Measurements from ENCODE around the gene SHH. TPM values are rescaled to one million over a fixed set of nuclear protein-coding genes. Genes with fewer than 3 reads are reported as not detected.

Gene SHH
- polyA plus RNA-seq, 1 donor from 2014 or later = 1.5 TPM

DNA sequence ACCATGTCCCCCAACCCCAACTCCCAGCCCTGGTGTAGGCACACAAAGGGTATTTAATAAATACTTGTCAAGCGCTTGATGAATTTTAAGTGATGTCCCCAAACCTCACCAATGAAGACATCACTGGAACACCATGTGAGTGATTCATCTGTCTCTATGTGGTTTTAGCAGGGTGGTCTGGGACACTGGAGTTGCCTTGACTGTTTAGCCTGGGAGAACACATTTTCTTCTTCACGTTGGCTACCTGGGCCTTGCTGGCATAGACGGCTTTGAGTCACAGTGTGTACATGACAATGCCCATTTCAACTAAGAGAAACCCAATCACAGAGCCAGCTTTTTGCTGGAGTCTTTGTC is 24.8 kb upstream of the SHH start:
- Histone ChIP-seq H3K27ac (ENCODE audit: low read length) (no peak overlapping the region), H3K36me3 (ENCODE audit: insufficient read depth, low read length) (no peaks in the 10 kb centered on the region), H3K4me2 (ENCODE audit: low read length) (no peak overlapping the region), H3K4me3 (ENCODE audit: low read length) (no peak overlapping the region), H3K9ac (ENCODE audit: low read length) (no peak overlapping the region), H4K20me1 (ENCODE audit: insufficient read depth) (no peaks in the 10 kb centered on the region), H2AFZ (ENCODE audit: low read depth, low read length) (no peak overlapping the region), H3F3A (ENCODE audit: insufficient read depth, low read length, poor library complexity, severe bottlenecking) (no peaks in the 10 kb centered on the region), H3K9me2 (ENCODE audit: insufficient read depth, low read length) (no peaks in the 10 kb centered on the region), H3K9me3 (ENCODE audit: low read length) (no peaks in the 10 kb centered on the region), H3K79me2 (replicated peaks; ENCODE audit: insufficient read depth, low read length) (no peaks in the 10 kb centered on the region), H3K27me3 (ENCODE audit: insufficient read depth, low read depth, low read length) (no peaks in the 10 kb centered on the region)
- TF ChIP-seq RAD21 (conservative IDR thresholded peaks at IDR 0.05) = no peak

DNA sequence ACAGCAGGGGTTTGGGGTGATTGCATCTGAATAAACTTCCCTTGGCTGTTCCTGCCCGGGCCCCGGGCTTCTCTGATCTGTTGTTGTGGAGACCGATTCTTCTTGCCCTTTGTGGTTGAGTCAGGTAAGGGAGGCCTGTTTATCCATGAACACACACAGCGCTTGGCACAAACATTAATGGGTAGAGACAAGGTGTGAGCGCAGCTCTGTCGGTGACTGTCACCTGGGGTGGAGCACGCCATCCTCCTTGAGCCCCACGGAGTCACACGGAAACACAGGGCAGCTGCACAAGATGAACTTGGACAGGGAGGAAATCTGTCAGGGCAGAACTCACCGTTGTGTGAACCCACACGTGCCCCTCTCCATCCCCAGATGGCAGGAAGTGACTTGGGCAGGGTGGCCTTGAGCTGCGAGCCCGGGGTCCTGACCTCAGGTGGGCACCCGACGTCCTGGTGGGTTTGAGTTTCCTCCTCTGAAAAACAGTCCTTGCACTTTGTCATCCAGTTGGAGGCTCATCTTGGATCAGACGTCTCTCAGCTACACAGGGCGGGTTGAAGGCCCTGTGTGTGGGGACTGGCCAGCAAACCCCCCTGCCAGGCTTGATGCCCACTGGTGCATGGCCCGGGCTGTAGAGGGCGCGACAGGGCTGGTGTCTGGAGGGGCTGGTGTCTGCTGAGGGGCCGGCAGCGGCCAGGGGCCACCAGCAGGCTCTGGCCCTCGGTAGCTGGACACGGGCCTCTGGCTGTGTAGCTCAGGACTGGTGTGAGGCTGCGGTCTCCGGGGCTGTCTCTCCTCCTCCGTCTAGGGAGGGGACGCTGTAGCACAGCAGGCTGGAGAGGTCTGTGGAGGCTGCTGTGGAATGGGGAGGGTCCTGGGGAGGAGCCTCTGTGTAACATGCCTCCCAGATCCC is 24.2 kb upstream of the SHH start:
- Histone ChIP-seq H3K9me2 (ENCODE audit: insufficient read depth, low read length) (no peaks in the 10 kb centered on the region), H3K27ac (ENCODE audit: low read length) (no peak overlapping the region), H3K4me3 (ENCODE audit: low read length) (no peak overlapping the region), H4K20me1 (ENCODE audit: insufficient read depth) (no peaks in the 10 kb centered on the region), H3K9ac (ENCODE audit: low read length) (no peak overlapping the region), H3K9me3 (ENCODE audit: low read length) (no peaks in the 10 kb centered on the region), H3K36me3 (ENCODE audit: insufficient read depth, low read length) (no peaks in the 10 kb centered on the region), H3K79me2 (replicated peaks; ENCODE audit: insufficient read depth, low read length) (no peaks in the 10 kb centered on the region), H2AFZ (ENCODE audit: low read depth, low read length) (no peak overlapping the region), H3K27me3 (ENCODE audit: insufficient read depth, low read depth, low read length) (no peaks in the 10 kb centered on the region), H3F3A (ENCODE audit: insufficient read depth, low read length, poor library complexity, severe bottlenecking) (no peaks in the 10 kb centered on the region), H3K4me2 (ENCODE audit: low read length) (no peak overlapping the region)
- TF ChIP-seq, protein P1, sequence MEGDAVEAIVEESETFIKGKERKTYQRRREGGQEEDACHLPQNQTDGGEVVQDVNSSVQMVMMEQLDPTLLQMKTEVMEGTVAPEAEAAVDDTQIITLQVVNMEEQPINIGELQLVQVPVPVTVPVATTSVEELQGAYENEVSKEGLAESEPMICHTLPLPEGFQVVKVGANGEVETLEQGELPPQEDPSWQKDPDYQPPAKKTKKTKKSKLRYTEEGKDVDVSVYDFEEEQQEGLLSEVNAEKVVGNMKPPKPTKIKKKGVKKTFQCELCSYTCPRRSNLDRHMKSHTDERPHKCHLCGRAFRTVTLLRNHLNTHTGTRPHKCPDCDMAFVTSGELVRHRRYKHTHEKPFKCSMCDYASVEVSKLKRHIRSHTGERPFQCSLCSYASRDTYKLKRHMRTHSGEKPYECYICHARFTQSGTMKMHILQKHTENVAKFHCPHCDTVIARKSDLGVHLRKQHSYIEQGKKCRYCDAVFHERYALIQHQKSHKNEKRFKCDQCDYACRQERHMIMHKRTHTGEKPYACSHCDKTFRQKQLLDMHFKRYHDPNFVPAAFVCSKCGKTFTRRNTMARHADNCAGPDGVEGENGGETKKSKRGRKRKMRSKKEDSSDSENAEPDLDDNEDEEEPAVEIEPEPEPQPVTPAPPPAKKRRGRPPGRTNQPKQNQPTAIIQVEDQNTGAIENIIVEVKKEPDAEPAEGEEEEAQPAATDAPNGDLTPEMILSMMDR (IDR thresholded peaks at IDR 0.05; ENCODE audit: poor library complexity, severe bottlenecking) = no peak
- TF ChIP-seq TAF1 (IDR thresholded peaks at IDR 0.05; ENCODE audit: low read depth) = no peak
- TF ChIP-seq SMC3 (conservative IDR thresholded peaks at IDR 0.05; ENCODE audit: poor library complexity) = no peak
- TF ChIP-seq EP300 (conservative IDR thresholded peaks at IDR 0.05; ENCODE audit: poor library complexity, severe bottlenecking) = no peak
- no peak for TF ChIP-seq EZH2 (IDR thresholded peaks at IDR 0.05; ENCODE audit: borderline replicate concordance, insufficient read depth, low read length, poor library complexity, severe bottlenecking)
- TF ChIP-seq, protein P2, sequence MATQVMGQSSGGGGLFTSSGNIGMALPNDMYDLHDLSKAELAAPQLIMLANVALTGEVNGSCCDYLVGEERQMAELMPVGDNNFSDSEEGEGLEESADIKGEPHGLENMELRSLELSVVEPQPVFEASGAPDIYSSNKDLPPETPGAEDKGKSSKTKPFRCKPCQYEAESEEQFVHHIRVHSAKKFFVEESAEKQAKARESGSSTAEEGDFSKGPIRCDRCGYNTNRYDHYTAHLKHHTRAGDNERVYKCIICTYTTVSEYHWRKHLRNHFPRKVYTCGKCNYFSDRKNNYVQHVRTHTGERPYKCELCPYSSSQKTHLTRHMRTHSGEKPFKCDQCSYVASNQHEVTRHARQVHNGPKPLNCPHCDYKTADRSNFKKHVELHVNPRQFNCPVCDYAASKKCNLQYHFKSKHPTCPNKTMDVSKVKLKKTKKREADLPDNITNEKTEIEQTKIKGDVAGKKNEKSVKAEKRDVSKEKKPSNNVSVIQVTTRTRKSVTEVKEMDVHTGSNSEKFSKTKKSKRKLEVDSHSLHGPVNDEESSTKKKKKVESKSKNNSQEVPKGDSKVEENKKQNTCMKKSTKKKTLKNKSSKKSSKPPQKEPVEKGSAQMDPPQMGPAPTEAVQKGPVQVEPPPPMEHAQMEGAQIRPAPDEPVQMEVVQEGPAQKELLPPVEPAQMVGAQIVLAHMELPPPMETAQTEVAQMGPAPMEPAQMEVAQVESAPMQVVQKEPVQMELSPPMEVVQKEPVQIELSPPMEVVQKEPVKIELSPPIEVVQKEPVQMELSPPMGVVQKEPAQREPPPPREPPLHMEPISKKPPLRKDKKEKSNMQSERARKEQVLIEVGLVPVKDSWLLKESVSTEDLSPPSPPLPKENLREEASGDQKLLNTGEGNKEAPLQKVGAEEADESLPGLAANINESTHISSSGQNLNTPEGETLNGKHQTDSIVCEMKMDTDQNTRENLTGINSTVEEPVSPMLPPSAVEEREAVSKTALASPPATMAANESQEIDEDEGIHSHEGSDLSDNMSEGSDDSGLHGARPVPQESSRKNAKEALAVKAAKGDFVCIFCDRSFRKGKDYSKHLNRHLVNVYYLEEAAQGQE (IDR thresholded peaks at IDR 0.05; ENCODE audit: borderline replicate concordance) = no peak
- no peak for TF ChIP-seq RAD21 (conservative IDR thresholded peaks at IDR 0.05)
- TF ChIP-seq MXI1 (conservative IDR thresholded peaks at IDR 0.05; ENCODE audit: poor library complexity, severe bottlenecking) = no peak
- no peak for TF ChIP-seq POLR2AphosphoS5 (IDR thresholded peaks at IDR 0.05)
